SK-N-SH (cell line): ENCODE results near the gene PRSS16. TPM values are rescaled to one million over a fixed set of nuclear protein-coding genes. Genes with fewer than 3 reads are reported as not detected.
A peak's percentile ranks its signal among the peaks of the same experiment; 100 is the strongest.

ENCODE experiments used
- CTCF ChIA-PET: fragments of 300-600, 350-600 bp; formaldehyde crosslinking; extraction: SDS; loops from one replicate; lab custom pipeline; 2021; lab: Yijun Ruan, JAX
- POLR2A ChIA-PET: fragments of 350-600 bp; sonication (Branson Sonifier 250); formaldehyde crosslinking; extraction: SDS; loops from one replicate; lab custom pipeline; 2020; ENCODE audit warnings: antibody characterized with exemption, inconsistent platforms; lab: Yijun Ruan, JAX
- DNase-seq: peaks from one replicate; pipeline ENCODE4 v3.0.0; 2012
- H2AFZ ChIP-seq: fragments of 200-600 bp; sonication (generic); 2 replicates; pipeline ENCODE4 v1.8.1; 2016; ENCODE audit warnings: antibody characterized with exemption, mild to moderate bottlenecking, low read depth
- H3F3A ChIP-seq: fragments of 200-600 bp; sonication (generic); replicated peaks from 2 replicates; pipeline ENCODE3; 2016; ENCODE audit warnings: antibody characterized with exemption, mild to moderate bottlenecking; ENCODE audit not compliant: insufficient read depth
- H3K27ac ChIP-seq, 2 experiments: fragments of 200-500 bp in 1 of 2; fragments of 200-600 bp in 1 of 2; sonication (Bioruptor generic) in 1 of 2; sonication (generic), shearing (Covaris generic) in 1 of 2; 2 replicates each; pipeline versions ENCODE4 v1.5.1 to v1.6.1; 2014 to 2016; ENCODE audit warnings: low read depth in 2 of 2, inconsistent platforms in 1 of 2, low read length in 1 of 2, mild to moderate bottlenecking in 1 of 2, mixed read lengths in 1 of 2
- H3K27me3 ChIP-seq: fragments of 200-600 bp; sonication (generic), shearing (Covaris generic); 2 replicates; pipeline ENCODE4 v1.6.1; 2016; ENCODE audit warnings: mixed run types; ENCODE audit not compliant: insufficient read depth
- H3K36me3 ChIP-seq, 2 experiments: fragments of 200-500 bp in 1 of 2; fragments of 200-600 bp in 1 of 2; sonication (Bioruptor generic) in 1 of 2; sonication (generic) in 1 of 2; replicated peaks in 1 of 2; 2 replicates each; pipeline versions ENCODE3 to v1.5.1; 2014 to 2016; ENCODE audit warnings: low read length in 1 of 2, mild to moderate bottlenecking in 1 of 2; ENCODE audit not compliant: insufficient read depth in 2 of 2, control insufficient read depth in 1 of 2
- H3K4me1 ChIP-seq, 2 experiments: fragments of 200-500 bp in 1 of 2; fragments of 200-600 bp in 1 of 2; sonication (Bioruptor generic) in 1 of 2; sonication (generic), shearing (Covaris generic) in 1 of 2; 2 replicates each; pipeline versions ENCODE4 v1.5.1 to v1.6.1; 2014 to 2016; ENCODE audit warnings: low read depth in 1 of 2, low read length in 1 of 2, mixed run types in 1 of 2; ENCODE audit not compliant: insufficient read depth in 2 of 2, control insufficient read depth in 1 of 2
- H3K4me2 ChIP-seq: fragments of 200-600 bp; sonication (generic), shearing (Covaris generic); 2 replicates; pipeline ENCODE4 v1.6.1; 2017; ENCODE audit warnings: mixed run types
- H3K4me3 ChIP-seq, 2 experiments: fragments of 200-500 bp in 1 of 2; fragments of 200-600 bp in 1 of 2; sonication (Bioruptor generic) in 1 of 2; sonication (generic), shearing (Covaris generic) in 1 of 2; 2 replicates each; pipeline versions ENCODE4 v1.5.1 to v1.8.1; 2014 to 2016; ENCODE audit warnings: low read depth in 2 of 2, inconsistent platforms in 1 of 2, low read length in 1 of 2, mild to moderate bottlenecking in 1 of 2, mixed read lengths in 1 of 2, moderate library complexity in 1 of 2
- H3K79me2 ChIP-seq: fragments of 200-600 bp; sonication (generic); 2 replicates; pipeline ENCODE4 v1.8.1; 2017; ENCODE audit warnings: mild to moderate bottlenecking; ENCODE audit not compliant: insufficient read depth
- H3K9ac ChIP-seq: fragments of 200-600 bp; sonication (generic); 2 replicates; pipeline ENCODE4 v1.6.1; 2017; ENCODE audit warnings: mixed run types
- H3K9me2 ChIP-seq: fragments of 200-600 bp; sonication (generic); 2 replicates; pipeline ENCODE4 v1.6.1; 2017; ENCODE audit warnings: mixed run types
- H3K9me3 ChIP-seq: fragments of 200-600 bp; sonication (generic); 2 replicates; pipeline ENCODE4 v1.6.1; 2017; ENCODE audit warnings: mixed run types, mild to moderate bottlenecking, moderate library complexity
- H4K20me1 ChIP-seq: fragments of 200-600 bp; sonication (generic); 2 replicates; pipeline ENCODE4 v1.6.1; 2017; ENCODE audit warnings: mild to moderate bottlenecking, mixed run types; ENCODE audit not compliant: insufficient read depth
- CHD2 ChIP-seq: fragments of 150-350 bp; IDR thresholded peaks from 2 replicates; pipeline ENCODE4 v1.6.1; 2018; ENCODE audit warnings: low read length; ENCODE audit not compliant: partially characterized antibody
- ELF1 ChIP-seq: IDR thresholded peaks from 2 replicates; pipeline ENCODE4 v1.4.0; 2012
- EZH2phosphoT487 ChIP-seq: fragments of 200-600 bp; sonication (generic); IDR thresholded peaks from 2 replicates; pipeline ENCODE4 v1.6.1; 2017; ENCODE audit warnings: low read depth, mixed run types, mild to moderate bottlenecking, antibody characterized with exemption, moderate library complexity, borderline replicate concordance
- FOSL2 ChIP-seq: IDR thresholded peaks from 2 replicates; pipeline ENCODE4 v1.4.0; 2012; ENCODE audit warnings: low read depth, mild to moderate bottlenecking, moderate library complexity, borderline replicate concordance
- GABPA ChIP-seq: IDR thresholded peaks from 2 replicates; pipeline ENCODE4 v1.4.0; 2012; ENCODE audit warnings: low read depth, mild to moderate bottlenecking
- JUND ChIP-seq: IDR thresholded peaks from 2 replicates; pipeline ENCODE4 v1.4.0; 2012
- MEF2A ChIP-seq: IDR thresholded peaks from 2 replicates; pipeline ENCODE4 v1.4.0; 2012; ENCODE audit warnings: low read depth, borderline replicate concordance
- POLR2AphosphoS5 ChIP-seq: IDR thresholded peaks from 2 replicates; pipeline ENCODE4 v1.6.1; 2012; ENCODE audit warnings: low read depth, low read length
- RAD21 ChIP-seq: IDR thresholded peaks from 2 replicates; pipeline ENCODE4 v1.6.1; 2012; ENCODE audit warnings: mild to moderate bottlenecking, low read length
- SIN3A ChIP-seq: IDR thresholded peaks from 2 replicates; pipeline ENCODE4 v1.6.1; 2012; ENCODE audit warnings: low read depth, mild to moderate bottlenecking, low read length, moderate library complexity, borderline replicate concordance
- TEAD4 ChIP-seq: IDR thresholded peaks from 2 replicates; pipeline ENCODE4 v1.4.0; 2012; ENCODE audit warnings: mild to moderate bottlenecking, borderline replicate concordance; ENCODE audit not compliant: insufficient read depth
- YY1 ChIP-seq: IDR thresholded peaks from 2 replicates; pipeline ENCODE4 v1.4.0; 2012; ENCODE audit warnings: low read depth, mild to moderate bottlenecking
- ZBTB33 ChIP-seq: IDR thresholded peaks from 2 replicates; pipeline ENCODE4 v1.4.0; 2012; ENCODE audit warnings: low read depth, borderline replicate concordance
- WGBS: methylation state at CpG from one replicate; pipeline ENCODE4 v1.1.6; 2017; ENCODE audit warnings: low lambda C conversion rate; 5-methylcytosine and 5-hydroxymethylcytosine counted together
- polyA plus RNA-seq, 3 experiments: library from polyadenylated mRNA; depleted of rRNA; stranded (reverse); fragments of >200 nt; gene quantifications; 2 replicates each; pipeline ENCODE4 v1.2.3, GENCODE V29; 2012

PRSS16 gene
- polyA plus RNA-seq, 1 of the 3 experiments (the other 2 are of a cell fraction): 0.07 TPM

GRCh38 chr6:27297484-27297856 lies 50.0 kb downstream of the PRSS16 start:
- Histone ChIP-seq H3F3A (peaks cover 7% of the 10 kb centered on the region), H2AFZ (no peak overlapping the region), H3K9me2 (no peaks in the 10 kb centered on the region), H3K9me3 (no peaks in the 10 kb centered on the region), H3K27ac (no peak overlapping the region), H3K36me3 (no peaks in the 10 kb centered on the region), H3K4me1 (no peaks in the 10 kb centered on the region; a peak in 1 of 4 replicates), H3K4me3 (peak overlapping the region in 1 of 2 experiments; percentile 12; a peak in 1 of 4 replicates), H3K4me2 (no peak overlapping the region), H3K79me2 (no peaks in the 10 kb centered on the region), H4K20me1 (no peaks in the 10 kb centered on the region), H3K9ac (no peak overlapping the region), H3K27me3 (peaks cover 71% of the 10 kb centered on the region)
- ChIA-PET CTCF (interaction anchor here (1.1 kb wide), 1 partner anchor 15 kb away, joined by 3 read pairs; the partner anchor contains the start of gene POM121L2), POLR2A (no interaction called here)
- no peak for TF ChIP-seq YY1
- TF ChIP-seq ZBTB33: no peak
- no peak for DNase-seq
- 8% methylated on average over 7 of the region's 7 CpGs for WGBS

- ChIA-PET POLR2A (no interaction called here), CTCF (interaction anchor here (1.1 kb wide), 1 partner anchor 14 kb away, joined by 3 read pairs; the partner anchor contains the start of gene POM121L2)
- Histone ChIP-seq H3K9me2 (no peaks in the 10 kb centered on the region), H3K9me3 (no peaks in the 10 kb centered on the region), H3K4me2 (no peak overlapping the region), H3K9ac (no peak overlapping the region), H4K20me1 (no peaks in the 10 kb centered on the region), H3K36me3 (no peaks in the 10 kb centered on the region), H2AFZ (no peak overlapping the region), H3K79me2 (no peaks in the 10 kb centered on the region), H3K27me3 (peaks cover 77% of the 10 kb centered on the region), H3K4me3 (no peak overlapping the region; a peak in 1 of 4 replicates), H3F3A (peaks cover 7% of the 10 kb centered on the region), H3K4me1 (no peaks in the 10 kb centered on the region; a peak in 1 of 4 replicates), H3K27ac (no peak overlapping the region)
- WGBS: 10% methylated on average over 22 of the region's 22 CpGs
- no peak for DNase-seq
- no peak for TF ChIP-seq MEF2A
- TF ChIP-seq TEAD4: peak; percentile 64; the same call in 1 of the 2 replicates
- no peak for TF ChIP-seq RAD21
- no peak for TF ChIP-seq CHD2
Observed at GRCh38 chr6:27297857-27298730, 50.6 kb downstream of the PRSS16 start.

GRCh38 chr6:27303613-27304272 lies 56.2 kb downstream of the PRSS16 start:
- POLR2A ChIA-PET: no interaction called here
- DNase-seq: no peak
- Histone ChIP-seq H3K4me1 (no peaks in the 10 kb centered on the region), H2AFZ (no peak overlapping the region), H3K9ac (no peak overlapping the region), H3K4me3 (no peak overlapping the region), H3K9me2 (no peaks in the 10 kb centered on the region), H3K4me2 (no peak overlapping the region), H3K79me2 (no peaks in the 10 kb centered on the region), H4K20me1 (no peaks in the 10 kb centered on the region), H3F3A (no peaks in the 10 kb centered on the region), H3K9me3 (no peaks in the 10 kb centered on the region), H3K27me3 (peaks cover 52% of the 10 kb centered on the region; the same call in 1 of the 2 replicates), H3K36me3 (no peaks in the 10 kb centered on the region), H3K27ac (no peak overlapping the region)
- TF ChIP-seq ELF1 (no peak), FOSL2 (peak; percentile 30; the same call in 1 of the 2 replicates), TEAD4 (peak; percentile 34; the same call in 1 of the 2 replicates), SIN3A (no peak), JUND (no peak), POLR2AphosphoS5 (no peak), GABPA (no peak), EZH2phosphoT487 (no peak)
- 23% methylated on average over 16 of the region's 16 CpGs for WGBS
- CTCF ChIA-PET: interaction anchor here (0.8 to 1.8 kb wide), 3 partner anchors 7 to 31 kb away, joined by 3 to 13 read pairs (median 3); partner anchors contain the start of gene POM121L2
